H1 (cell line): Measurements from ENCODE around the gene MRPL41. TPM values are rescaled to one million over a fixed set of nuclear protein-coding genes. Genes with fewer than 3 reads are reported as not detected.

Source experiments
- CTCF ChIA-PET: fragments of 300-600 bp; sonication (Branson Sonifier 250); formaldehyde crosslinking; loops from one replicate; lab custom pipeline; 2021; ENCODE audit not compliant: partially characterized antibody; lab: Charles Lee
- POLR2A ChIA-PET: fragments of 300-600 bp; sonication (Branson Sonifier 250); formaldehyde crosslinking; loops from one replicate; lab custom pipeline; 2021; ENCODE audit warnings: inconsistent platforms; ENCODE audit not compliant: partially characterized antibody; lab: Charles Lee
- DNase-seq, 2 experiments: peaks; one replicate each; pipeline versions ENCODE4 v3.0.0 to v3.0.0-alpha.2; 2010 to 2022; ENCODE audit warnings: low spot score in 2 of 2, low read depth in 1 of 2, mixed read lengths in 1 of 2
- FAIRE-seq: peaks from 2 replicates; lab custom pipeline; 2011; peaks lifted over from hg19 to GRCh38; lab: Jason Lieb, UNC
- H2AFZ ChIP-seq: 2 replicates; pipeline ENCODE4 v1.8.1; 2012; ENCODE audit warnings: low read length, inconsistent platforms
- H2AK5ac ChIP-seq: 2 replicates; pipeline ENCODE4 v1.6.1; 2013; ENCODE audit warnings: low read depth, low read length
- H2BK120ac ChIP-seq: replicated peaks from 2 replicates; pipeline ENCODE3; 2013; ENCODE audit warnings: low read depth, low read length, inconsistent platforms
- H2BK12ac ChIP-seq: 2 replicates; pipeline ENCODE4 v1.6.1; 2013; ENCODE audit warnings: low read depth, low read length
- H2BK15ac ChIP-seq: 2 replicates; pipeline ENCODE4 v1.6.1; 2013; ENCODE audit warnings: low read length
- H2BK20ac ChIP-seq: 2 replicates; pipeline ENCODE4 v1.6.1; 2013; ENCODE audit warnings: low read length
- H2BK5ac ChIP-seq: 2 replicates; pipeline ENCODE4 v1.6.1; 2013; ENCODE audit warnings: low read depth, low read length
- H3K14ac ChIP-seq: 2 replicates; pipeline ENCODE4 v1.6.1; 2013; ENCODE audit warnings: inconsistent platforms; ENCODE audit not compliant: insufficient read length
- H3K18ac ChIP-seq: 2 replicates; pipeline ENCODE4 v1.6.1; 2013; ENCODE audit warnings: low read length; ENCODE audit errors: extremely low read depth
- H3K23ac ChIP-seq: 2 replicates; pipeline ENCODE4 v1.6.1; 2013; ENCODE audit warnings: inconsistent platforms; ENCODE audit not compliant: insufficient read length
- H3K23me2 ChIP-seq: 2 replicates; pipeline ENCODE4 v1.6.1; 2013; ENCODE audit warnings: low read depth, low read length
- H3K27ac ChIP-seq: 2 replicates; pipeline ENCODE4 v1.6.1; 2011; ENCODE audit warnings: low read depth, low read length, inconsistent platforms
- H3K27me3 ChIP-seq, 4 experiments: replicated peaks in 1 of 4; 1 replicate in 1 of 4; 2 replicates in 3 of 4; pipeline versions ENCODE4 v1.6.1 to v1.8.1; 2011 to 2013; ENCODE audit warnings: low read length in 3 of 4, mild to moderate bottlenecking in 3 of 4, inconsistent platforms in 2 of 4, mixed read lengths in 2 of 4, moderate library complexity in 1 of 4; ENCODE audit not compliant: control insufficient read depth in 3 of 4, insufficient read depth in 3 of 4; ENCODE audit errors: extremely low read depth in 1 of 4
- H3K36me3 ChIP-seq, 4 experiments: 2 replicates each; pipeline versions ENCODE4 v1.6.1 to v1.8.1; 2011 to 2013; ENCODE audit warnings: mild to moderate bottlenecking in 4 of 4, low read length in 3 of 4, moderate library complexity in 2 of 4, control low read depth in 1 of 4, inconsistent platforms in 1 of 4; ENCODE audit not compliant: insufficient read depth in 4 of 4, control insufficient read depth in 2 of 4
- H3K4ac ChIP-seq: replicated peaks from 2 replicates; pipeline ENCODE3; 2013; ENCODE audit warnings: low read length, low read depth, mixed read lengths, inconsistent platforms; ENCODE audit not compliant: insufficient read length
- H3K4me1 ChIP-seq, 4 experiments: replicated peaks in 1 of 4; 1 replicate in 1 of 4; 2 replicates in 3 of 4; pipeline versions ENCODE4 v1.6.1 to v1.8.1; 2011 to 2013; ENCODE audit warnings: low read length in 3 of 4, inconsistent platforms in 2 of 4, mixed read lengths in 1 of 4; ENCODE audit not compliant: insufficient read depth in 4 of 4, control insufficient read depth in 3 of 4
- H3K4me2 ChIP-seq, 2 experiments: 2 replicates each; pipeline versions ENCODE4 v1.6.1 to v1.8.1; 2011 to 2013; ENCODE audit warnings: low read depth in 2 of 2, low read length in 2 of 2, control low read depth in 1 of 2, inconsistent platforms in 1 of 2, mild to moderate bottlenecking in 1 of 2; ENCODE audit not compliant: insufficient read depth in 1 of 2
- H3K4me3 ChIP-seq, 4 experiments: fragments of 200-600, 300-600 bp in 1 of 4; sonication (generic), shearing (Covaris generic), sonication (Bioruptor Twin) in 1 of 4; 2 replicates each; pipeline versions ENCODE4 v1.5.1 to v1.8.1; 2011 to 2016; ENCODE audit warnings: low read length in 4 of 4, low read depth in 3 of 4, control low read depth in 2 of 4, inconsistent platforms in 2 of 4, mild to moderate bottlenecking in 2 of 4, mixed read lengths in 1 of 4, moderate library complexity in 1 of 4; ENCODE audit not compliant: insufficient read depth in 2 of 4; ENCODE audit errors: extremely low read depth in 1 of 4
- H3K56ac ChIP-seq: replicated peaks from 2 replicates; pipeline ENCODE3; 2013; ENCODE audit warnings: low read depth, mild to moderate bottlenecking, mixed read lengths, low read length, inconsistent platforms; ENCODE audit not compliant: insufficient read length
- H3K79me1 ChIP-seq: 2 replicates; pipeline ENCODE4 v1.6.1; 2013; ENCODE audit warnings: low read depth, low read length, control low read depth
- H3K79me2 ChIP-seq, 2 experiments: 2 replicates each; pipeline versions ENCODE4 v1.6.1 to v1.8.1; 2012 to 2013; ENCODE audit warnings: low read length in 2 of 2, mild to moderate bottlenecking in 2 of 2, inconsistent platforms in 1 of 2; ENCODE audit not compliant: insufficient read depth in 2 of 2, control insufficient read depth in 1 of 2
- H3K9ac ChIP-seq, 4 experiments: replicated peaks in 1 of 4; 1 replicate in 1 of 4; 2 replicates in 3 of 4; pipeline versions ENCODE4 v1.6.1 to v1.8.1; 2011 to 2013; ENCODE audit warnings: low read depth in 3 of 4, low read length in 3 of 4, control low read depth in 2 of 4, mild to moderate bottlenecking in 2 of 4, moderate library complexity in 2 of 4, inconsistent platforms in 1 of 4; ENCODE audit errors: extremely low read depth in 1 of 4
- H3K9me3 ChIP-seq, 2 experiments: 2 replicates each; pipeline versions ENCODE4 v1.6.1 to v1.8.1; 2012 to 2013; ENCODE audit warnings: mild to moderate bottlenecking in 2 of 2, moderate library complexity in 2 of 2, control low read depth in 1 of 2, inconsistent platforms in 1 of 2, low read depth in 1 of 2, low read length in 1 of 2, mixed read lengths in 1 of 2; ENCODE audit not compliant: insufficient read depth in 2 of 2
- H4K20me1 ChIP-seq, 2 experiments: replicated peaks in 1 of 2; 2 replicates each; pipeline versions ENCODE3 to v1.8.1; 2011 to 2013; ENCODE audit warnings: inconsistent platforms in 2 of 2, low read length in 2 of 2, mild to moderate bottlenecking in 1 of 2; ENCODE audit not compliant: insufficient read depth in 2 of 2, control insufficient read depth in 1 of 2
- H4K5ac ChIP-seq: 2 replicates; pipeline ENCODE4 v1.6.1; 2013; ENCODE audit warnings: low read length, low read depth, mixed read lengths, inconsistent platforms; ENCODE audit not compliant: insufficient read length
- H4K8ac ChIP-seq: 2 replicates; pipeline ENCODE4 v1.8.0; 2013; ENCODE audit warnings: mild to moderate bottlenecking, moderate library complexity, low read length, inconsistent platforms; ENCODE audit not compliant: insufficient read depth; ENCODE audit errors: extremely low read depth
- H4K91ac ChIP-seq: replicated peaks from 2 replicates; pipeline ENCODE3; 2013; ENCODE audit warnings: low read length, mixed read lengths, inconsistent platforms; ENCODE audit not compliant: insufficient read length
- TAF7 ChIP-seq: optimal IDR thresholded peaks from 2 replicates; pipeline ENCODE3; 2011; ENCODE audit warnings: low read depth, mild to moderate bottlenecking, inconsistent platforms, low read length, moderate library complexity, borderline replicate concordance
- WGBS, 2 experiments: shearing (Covaris generic) in 1 of 2; methylation state at CpG; one replicate each; pipeline versions ENCODE4 v1.1.6 to v1.1.7; 2013 to 2015; ENCODE audit warnings: low lambda C conversion rate in 2 of 2, mixed read lengths in 2 of 2, inconsistent platforms in 1 of 2, low coverage in 1 of 2, missing lambda C conversion rate in 1 of 2; ENCODE audit not compliant: insufficient replicate concordance in 2 of 2, insufficient coverage in 1 of 2, insufficient read length in 1 of 2; ENCODE audit errors: extremely low coverage in 1 of 2, missing lambda C conversion rate in 1 of 2; 5-methylcytosine and 5-hydroxymethylcytosine counted together
- polyA plus RNA-seq, 7 experiments: library from polyadenylated mRNA; depleted of rRNA in 3 of 7; stranded (reverse) in 5 of 7; unstranded in 2 of 7; fragments of >200 nt in 5 of 7; fragments of 200-250 nt in 2 of 7; gene quantifications; 1 replicate in 5 of 7; 2 replicates in 1 of 7; 4 replicates in 1 of 7; pipeline versions ENCODE4 v1.2.1 to v1.2.3, GENCODE V29; 2011 to 2013; ENCODE audit warnings: missing spikeins in 2 of 7, mixed read lengths in 2 of 7
- total RNA-seq: library from RNA; stranded (reverse); fragmentation: NEBNext Ultra II Directional; extraction: Animal tissue kit (Norgen Biotek cat#: 25700); gene quantifications from 2 replicates; pipeline ENCODE4 v1.2.1, GENCODE V29; 2021
- TF ChIP-seq, protein P1 (sequence below): IDR thresholded peaks from 2 replicates; pipeline ENCODE4 v1.6.1; 2012; ENCODE audit warnings: inconsistent platforms
- TF ChIP-seq, protein P2 (sequence below), 3 experiments: IDR thresholded peaks; 1 replicate in 2 of 3; 2 replicates in 1 of 3; pipeline versions ENCODE4 v1.5.1 to v1.6.1; 2011; ENCODE audit warnings: low read length in 3 of 3, mild to moderate bottlenecking in 3 of 3, inconsistent platforms in 2 of 3, low read depth in 1 of 3, moderate library complexity in 1 of 3; ENCODE audit not compliant: insufficient read depth in 1 of 3; ENCODE audit errors: control extremely low read depth in 1 of 3

The MRPL41 gene
- total and polyA plus RNA-seq, 2 of the 8 experiments (the other 6 are each of a cell fraction or from before 2014, with no cell fraction given) = 47.2 to 58.1 TPM

DNA sequence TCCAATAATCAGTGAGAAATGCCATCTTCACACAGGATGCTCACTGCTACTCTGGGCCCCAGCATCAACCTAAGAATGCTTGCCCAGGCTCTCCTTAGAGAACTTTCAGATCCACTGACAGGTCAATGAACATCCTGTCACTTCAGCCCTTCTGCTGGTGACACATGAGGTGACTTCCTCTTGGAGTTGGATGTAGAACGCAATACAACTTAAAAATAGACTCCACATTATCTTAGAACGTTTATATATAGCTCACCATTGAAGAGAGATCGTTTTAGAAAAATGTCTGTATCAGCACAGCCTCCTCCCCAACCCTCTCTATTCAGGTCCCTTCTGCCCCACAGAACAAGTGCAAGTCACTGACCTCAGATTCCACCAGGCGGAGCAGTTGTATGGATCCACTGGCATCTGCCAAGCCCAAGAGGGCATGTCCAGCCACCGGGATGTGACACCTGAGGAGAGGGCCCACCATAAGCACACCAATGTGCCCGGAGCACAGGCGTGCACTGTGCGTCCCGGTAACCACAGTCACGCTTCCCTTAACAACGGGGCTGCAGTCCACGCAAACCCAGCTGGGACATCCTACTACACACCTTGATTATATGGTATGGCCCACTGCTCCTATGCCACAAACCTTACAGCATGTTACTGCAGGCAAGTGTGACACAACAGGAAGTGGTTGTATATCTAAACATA, 24.2 kb downstream of the MRPL41 start:
- Histone ChIP-seq H3K4me1 (peaks cover 0 to 19% (median 6%) of the 10 kb centered on the region in 4 experiments; a peak in 6 of 7 replicates), H4K5ac (no peak overlapping the region), H2BK15ac (no peak overlapping the region), H2BK5ac (no peak overlapping the region), H3K9ac (no peak overlapping the region), H3K79me1 (peaks cover 20% of the 10 kb centered on the region), H3K27ac (no peak overlapping the region), H3K36me3 (peaks cover 23 to 46% (median 36%) of the 10 kb centered on the region in 4 experiments), H3K9me3 (no peaks in the 10 kb centered on the region), H2AFZ (no peak overlapping the region), H3K4ac (no peak overlapping the region), H3K79me2 (peaks cover 12 to 35% of the 10 kb centered on the region in 2 experiments), H3K14ac (no peak overlapping the region), H4K8ac (peak overlapping the region; percentile 36; the same call in 1 of the 2 replicates), H3K23ac (no peak overlapping the region), H3K18ac (no peak overlapping the region)
- WGBS, 2 experiments = 90% methylated on average over 12 of the region's 12 CpGs; no CpG with 5 or more reads in 1 of the 2 experiments
- CTCF ChIA-PET = interaction anchor here (0.6 to 3.2 kb wide), 4 partner anchors 9 to 50 kb away, joined by 3 to 21 read pairs (median 5); no protein-coding TSS in a partner anchor
- FAIRE-seq = no peak
- POLR2A ChIA-PET = interaction anchor here (1.1 to 3.7 kb wide), 2 partner anchors 8 to 24 kb away, joined by 4 to 13 read pairs; partner anchors contain the start of gene MRPL41
- TF ChIP-seq, protein P1, sequence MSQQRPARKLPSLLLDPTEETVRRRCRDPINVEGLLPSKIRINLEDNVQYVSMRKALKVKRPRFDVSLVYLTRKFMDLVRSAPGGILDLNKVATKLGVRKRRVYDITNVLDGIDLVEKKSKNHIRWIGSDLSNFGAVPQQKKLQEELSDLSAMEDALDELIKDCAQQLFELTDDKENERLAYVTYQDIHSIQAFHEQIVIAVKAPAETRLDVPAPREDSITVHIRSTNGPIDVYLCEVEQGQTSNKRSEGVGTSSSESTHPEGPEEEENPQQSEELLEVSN = no peak
- no peak for TF ChIP-seq TAF7
- TF ChIP-seq, protein P2, sequence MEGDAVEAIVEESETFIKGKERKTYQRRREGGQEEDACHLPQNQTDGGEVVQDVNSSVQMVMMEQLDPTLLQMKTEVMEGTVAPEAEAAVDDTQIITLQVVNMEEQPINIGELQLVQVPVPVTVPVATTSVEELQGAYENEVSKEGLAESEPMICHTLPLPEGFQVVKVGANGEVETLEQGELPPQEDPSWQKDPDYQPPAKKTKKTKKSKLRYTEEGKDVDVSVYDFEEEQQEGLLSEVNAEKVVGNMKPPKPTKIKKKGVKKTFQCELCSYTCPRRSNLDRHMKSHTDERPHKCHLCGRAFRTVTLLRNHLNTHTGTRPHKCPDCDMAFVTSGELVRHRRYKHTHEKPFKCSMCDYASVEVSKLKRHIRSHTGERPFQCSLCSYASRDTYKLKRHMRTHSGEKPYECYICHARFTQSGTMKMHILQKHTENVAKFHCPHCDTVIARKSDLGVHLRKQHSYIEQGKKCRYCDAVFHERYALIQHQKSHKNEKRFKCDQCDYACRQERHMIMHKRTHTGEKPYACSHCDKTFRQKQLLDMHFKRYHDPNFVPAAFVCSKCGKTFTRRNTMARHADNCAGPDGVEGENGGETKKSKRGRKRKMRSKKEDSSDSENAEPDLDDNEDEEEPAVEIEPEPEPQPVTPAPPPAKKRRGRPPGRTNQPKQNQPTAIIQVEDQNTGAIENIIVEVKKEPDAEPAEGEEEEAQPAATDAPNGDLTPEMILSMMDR (IDR thresholded peaks at IDR 0.05; ENCODE audit: control extremely low read depth in 1 of 3, insufficient read depth in 1 of 3, low read depth in 1 of 3, low read length in 3 of 3) = peak in 1 of 3 experiments; percentile 27; a peak in 1 of 4 replicates
- TF ChIP-seq, all 59 proteins: peak for 1
- DNase-seq = no peak
- H2BK20ac ChIP-seq = no peak overlapping the region
- no peak overlapping the region for H3K4me2 ChIP-seq
- peaks cover 7 to 20% of the 10 kb centered on the region in 2 experiments for H4K20me1 ChIP-seq
- no peak overlapping the region for H2BK12ac ChIP-seq
- no peak overlapping the region for H2BK120ac ChIP-seq
- no peak overlapping the region for H4K91ac ChIP-seq
- H2AK5ac ChIP-seq = no peak overlapping the region
- no peaks in the 10 kb centered on the region for H3K27me3 ChIP-seq
- H3K4me3 ChIP-seq = no peak overlapping the region
- H3K56ac ChIP-seq = no peak overlapping the region
- H3K23me2 ChIP-seq = peaks cover 3% of the 10 kb centered on the region; the same call in 1 of the 2 replicates
